DMS79 (cell line): ENCODE measurements around the gene CLRN1.

Experiments used
- DNase-seq: peaks from one replicate; lab custom pipeline; 2025; lab: John Stamatoyannopoulos, UW

The CLRN1 gene

DNA sequence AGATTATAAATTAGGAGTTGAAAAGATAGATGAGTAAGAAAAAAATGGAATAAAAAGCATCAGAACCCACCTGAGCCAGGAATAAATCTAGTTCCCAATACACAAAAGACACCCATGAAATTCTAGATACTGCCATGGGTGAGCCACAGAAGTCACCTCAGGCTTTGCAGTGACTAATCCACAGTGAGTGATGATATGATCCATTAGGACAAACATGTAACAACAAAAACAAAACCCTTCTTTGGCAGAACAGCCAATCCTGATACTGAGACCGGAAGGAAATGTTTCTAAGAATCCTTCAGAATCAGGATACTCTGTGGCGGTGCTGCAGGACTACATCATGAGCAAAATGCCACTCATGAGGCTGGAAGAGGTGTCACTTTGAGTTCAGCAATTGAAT is 52.3 kb downstream of the CLRN1 start:
- no peak for DNase-seq

DNA sequence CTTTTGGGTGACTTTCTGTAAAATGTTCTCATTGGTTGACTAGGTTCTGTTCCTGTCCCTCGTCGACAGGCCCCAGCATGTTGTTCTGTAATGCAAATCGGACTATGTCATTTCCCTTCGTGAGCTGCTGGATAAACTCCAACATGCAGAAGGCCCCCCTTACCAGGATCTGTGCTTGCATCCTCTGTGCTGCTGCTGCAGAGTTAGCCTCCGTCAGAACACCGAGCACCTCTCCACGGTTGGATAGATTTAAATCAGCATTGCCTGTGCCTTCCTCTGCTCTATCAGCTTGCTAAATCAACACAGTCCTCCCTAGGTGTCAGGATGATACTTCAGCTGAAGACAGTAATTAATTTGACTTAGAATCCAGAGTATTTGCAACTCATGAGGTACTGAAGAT is 54.6 kb downstream of the CLRN1 start:
- no peak for DNase-seq

DNA sequence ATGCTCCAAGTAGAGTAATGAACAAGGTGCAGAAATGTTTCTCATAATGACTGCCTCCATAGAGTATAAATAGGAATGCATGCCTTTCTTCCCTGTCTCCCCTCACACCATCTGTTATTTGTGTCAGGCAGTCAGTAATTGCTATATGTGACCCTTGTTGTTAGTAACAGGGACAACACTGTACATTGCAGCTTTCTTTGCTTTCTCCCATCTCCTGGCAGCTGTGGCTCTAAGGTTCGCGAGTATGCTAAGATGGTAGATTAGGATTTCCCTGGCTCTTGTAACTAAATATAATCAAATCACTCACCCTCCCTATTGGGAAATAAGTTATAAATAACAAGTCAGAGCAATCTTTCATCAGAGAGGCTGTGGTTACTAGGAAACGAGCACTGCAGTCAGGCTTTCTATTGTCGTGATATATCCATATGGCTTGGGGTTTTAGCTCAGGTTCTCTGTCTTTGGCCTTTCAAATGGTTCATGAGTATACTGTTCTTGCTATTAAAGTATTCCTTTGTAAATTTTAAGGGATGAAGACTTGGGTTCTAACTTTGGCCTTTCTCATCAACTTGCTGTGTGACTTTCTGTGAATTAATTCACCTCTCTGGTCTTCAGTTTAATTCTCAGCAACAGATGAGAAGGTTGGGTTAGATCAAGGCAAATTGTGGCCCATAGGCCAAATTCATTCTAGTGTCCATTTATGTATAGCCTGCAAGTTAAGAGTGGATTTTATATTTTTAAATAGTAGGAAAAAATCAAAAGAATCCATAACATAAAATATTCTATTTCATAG is 59.2 kb downstream of the CLRN1 start:
- DNase-seq, result no peak

- no peak for DNase-seq
Measured at GRCh38 chr3:150912501-150912900, 60.0 kb downstream of the CLRN1 start.

DNA sequence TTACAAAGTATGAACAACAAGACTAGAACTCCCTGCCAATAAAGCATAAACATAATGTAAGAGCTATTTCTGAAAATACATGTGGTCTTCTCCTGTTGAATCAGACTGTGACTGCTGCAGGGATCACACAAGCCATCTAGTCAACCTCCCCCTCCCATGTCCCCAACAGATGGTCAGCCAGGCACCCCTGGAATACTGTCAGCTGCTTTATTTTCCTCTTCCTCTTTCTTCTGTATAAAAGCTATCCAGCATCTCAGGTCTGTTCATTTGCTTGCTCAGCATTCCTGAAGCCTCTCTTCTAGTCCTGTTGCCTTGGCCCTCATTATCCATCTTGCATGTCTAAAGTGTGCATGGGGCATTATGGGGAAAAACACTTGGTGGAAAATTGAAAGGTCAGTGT is 60.8 kb downstream of the CLRN1 start:
- no peak for DNase-seq

- DNase-seq, result no peak
Measured at GRCh38 chr3:150906461-150906860, 66.1 kb downstream of the CLRN1 start.

DNA sequence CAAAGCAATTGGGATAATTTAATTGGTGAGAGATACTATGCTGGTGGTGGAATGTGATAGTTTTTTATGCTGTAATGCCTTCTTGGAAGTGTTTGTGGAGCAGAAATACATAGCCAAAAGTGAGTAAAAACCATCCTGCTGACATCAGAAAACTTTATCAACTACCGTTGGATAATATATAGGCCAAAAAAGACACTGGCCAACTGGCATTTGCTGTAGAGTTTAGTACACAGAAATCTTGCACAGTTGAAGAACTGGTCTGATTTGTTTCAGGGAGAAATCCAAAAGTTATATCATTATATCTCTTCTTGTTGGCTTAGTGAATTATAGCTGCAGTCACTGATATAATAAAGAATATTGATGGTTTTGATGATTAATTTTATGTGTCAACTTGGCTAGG is 66.8 kb downstream of the CLRN1 start:
- DNase-seq, result no peak

DNA sequence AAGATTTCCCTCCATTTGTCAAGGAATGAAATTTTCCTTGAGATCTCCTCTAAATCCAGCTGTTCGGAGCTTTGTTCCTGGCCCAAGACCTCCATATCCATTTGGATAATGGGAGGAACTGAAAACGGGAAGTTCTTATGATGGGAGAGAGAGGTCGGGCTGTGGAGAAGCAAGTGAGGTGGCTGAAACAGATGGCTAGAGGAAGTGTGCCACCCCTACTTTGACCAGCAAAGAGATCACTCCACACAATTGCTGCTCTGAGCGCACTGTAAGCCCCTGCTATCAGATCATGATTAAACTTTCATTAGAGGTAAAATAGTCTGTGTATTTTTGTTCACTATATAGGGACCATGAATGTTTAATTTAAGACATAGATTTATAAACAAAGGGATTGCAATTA is 67.2 kb downstream of the CLRN1 start, which contains the start of gene MINDY4B:
MINDY4B (minus strand) TSS at position 101 of the 400 bp plus-strand sequence; CDS start at position 101, 0 bp downstream.
- no peak for DNase-seq

GRCh38 chr3:150902988-150903387 is 69.5 kb downstream of the CLRN1 start:
- DNase-seq, result no peak

DNA sequence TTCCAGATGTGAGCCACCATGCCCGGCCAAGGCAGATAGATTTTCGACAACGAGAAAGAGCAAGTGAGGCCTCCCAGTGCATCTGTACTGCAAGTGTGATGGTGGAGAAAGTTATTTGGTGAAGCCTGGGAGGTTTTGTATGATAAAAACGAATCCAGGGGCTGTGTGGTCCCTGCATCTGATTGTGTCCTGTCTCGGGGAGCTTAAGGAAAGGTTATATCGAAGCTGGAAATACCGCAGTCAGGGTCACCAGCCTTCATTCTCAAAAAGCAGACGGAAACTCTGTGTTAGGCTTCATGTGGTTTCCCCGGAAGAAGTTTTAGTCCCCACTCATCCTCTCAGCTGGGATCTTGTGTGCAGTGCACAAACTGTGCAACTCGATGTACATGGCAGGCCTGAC is 70.7 kb downstream of the CLRN1 start:
- DNase-seq, result no peak

DNA sequence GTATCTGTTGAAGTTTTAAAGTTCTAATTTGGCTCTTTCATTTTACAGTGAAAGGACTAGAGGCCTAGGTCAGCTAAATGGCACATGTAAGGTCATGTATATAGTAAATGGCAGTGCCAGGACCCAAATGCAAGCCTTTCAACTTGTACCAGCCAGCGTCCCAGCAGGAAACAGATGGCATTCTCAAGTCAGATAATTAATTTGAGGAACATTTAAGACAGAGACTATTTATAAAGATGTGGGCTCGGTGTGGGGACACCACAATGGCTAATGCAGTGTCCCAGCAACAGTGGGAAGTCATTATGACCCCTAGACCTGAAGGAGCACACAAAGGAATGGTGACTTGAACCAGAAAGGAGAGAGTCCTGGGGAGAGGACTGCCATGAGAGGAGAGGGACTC is 73.4 kb downstream of the CLRN1 start:
- DNase-seq, result no peak

- DNase-seq, result no peak
Measured at GRCh38 chr3:150898046-150898754, 74.3 kb downstream of the CLRN1 start.

DNA sequence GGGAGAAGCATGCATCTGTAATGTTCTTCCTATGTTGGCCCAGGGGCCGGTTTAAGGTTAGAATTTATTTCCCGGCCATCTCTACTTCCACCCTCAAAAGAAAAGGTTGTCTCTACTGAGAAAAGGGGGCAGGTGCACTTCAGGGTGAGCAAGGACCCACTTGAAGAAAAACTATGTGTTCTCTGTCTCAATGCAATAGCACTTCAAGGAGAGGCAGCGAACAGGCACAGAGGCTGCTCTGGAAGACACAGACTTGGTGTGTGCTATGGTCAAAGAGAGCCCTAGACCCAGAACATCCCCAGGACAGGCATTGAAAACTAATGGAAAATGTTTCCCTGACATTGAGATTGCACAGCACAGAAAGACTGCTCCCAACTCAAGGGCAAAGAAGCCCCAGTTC is 74.9 kb downstream of the CLRN1 start:
- no peak for DNase-seq

DNA sequence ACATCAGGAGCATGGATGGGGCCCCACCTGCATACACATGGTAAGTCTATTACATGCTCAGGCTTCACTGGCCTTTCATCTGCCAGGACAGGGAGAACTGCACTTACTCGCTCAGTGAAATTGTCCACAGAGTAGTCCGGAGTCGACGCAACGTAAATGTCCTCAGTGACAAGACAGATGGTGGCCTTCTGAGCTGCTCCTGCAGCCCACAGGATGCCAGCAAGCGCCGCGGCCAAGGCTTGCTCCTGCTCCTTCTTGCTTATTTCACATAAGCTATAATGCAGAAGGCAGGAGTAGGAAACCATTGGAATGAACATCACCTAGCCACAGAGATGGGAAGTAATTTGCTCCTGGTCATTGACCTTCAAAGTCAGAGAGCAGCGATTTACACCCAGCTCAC is 81.7 kb downstream of the CLRN1 start:
- no peak for DNase-seq

GRCh38 chr3:150890295-150890694 is 82.2 kb downstream of the CLRN1 start:
- no peak for DNase-seq

DNA sequence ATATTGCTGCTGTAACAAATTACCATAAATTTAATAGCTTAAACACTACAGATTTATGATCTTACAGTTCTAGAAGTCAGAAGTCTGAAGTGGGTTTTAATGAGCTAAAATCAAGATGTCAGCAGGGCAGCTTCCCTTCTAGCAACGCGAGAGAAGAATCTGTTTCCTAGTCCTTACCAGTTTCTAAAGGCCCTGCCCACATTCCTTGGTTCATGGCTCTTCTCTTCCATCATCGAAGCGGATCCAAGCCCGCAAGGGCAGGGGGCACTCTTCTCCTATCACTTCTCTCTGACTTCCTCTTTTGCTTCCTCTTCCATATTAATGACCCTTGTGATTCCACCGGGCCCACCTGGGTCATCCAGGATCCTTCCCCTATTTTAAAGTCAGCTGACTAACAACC is 83.4 kb downstream of the CLRN1 start:
- DNase-seq, result no peak

- DNase-seq, result no peak
Measured at GRCh38 chr3:150887031-150887430, 85.5 kb downstream of the CLRN1 start.

DNA sequence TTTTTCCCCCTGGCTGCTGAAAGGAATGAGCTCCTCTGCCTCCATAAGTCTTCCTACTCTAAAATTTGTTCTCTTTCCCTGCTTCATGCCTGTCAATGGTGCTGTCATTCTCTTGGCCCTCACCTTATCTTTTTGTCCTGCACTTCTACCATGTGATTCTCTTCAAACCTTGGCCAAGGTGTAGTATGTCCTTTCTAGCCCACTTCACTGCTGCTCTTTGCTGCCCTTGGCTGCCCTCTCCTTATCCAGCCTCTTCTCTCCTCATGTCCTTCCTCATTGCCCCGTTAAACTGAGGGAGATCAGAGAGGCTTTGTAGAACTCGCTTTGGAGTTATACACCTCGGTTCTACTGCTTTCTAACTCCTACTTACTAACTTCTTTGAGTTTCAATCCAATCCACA is 87.0 kb downstream of the CLRN1 start:
- DNase-seq, result no peak

- DNase-seq, result no peak
Measured at GRCh38 chr3:150878996-150879575, 93.4 kb downstream of the CLRN1 start.

DNA sequence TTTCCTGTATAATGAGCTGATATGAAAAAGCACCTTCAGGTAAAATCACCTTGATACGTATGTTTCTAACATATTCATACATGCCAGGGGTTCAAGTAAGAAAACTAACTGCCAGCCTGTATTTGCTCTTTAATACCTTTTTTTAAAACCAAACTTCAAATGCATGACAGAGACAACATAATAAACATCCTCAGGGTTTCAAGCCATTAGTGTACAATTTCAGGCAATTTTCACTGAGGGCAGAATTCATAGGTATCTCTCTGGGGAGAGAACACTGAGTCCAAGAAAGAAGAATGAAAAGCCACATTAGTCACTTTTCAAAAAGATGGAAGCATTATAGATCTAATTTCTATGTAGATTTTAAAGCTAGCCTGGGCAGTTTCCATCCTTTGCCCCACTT is 94.2 kb downstream of the CLRN1 start:
- no peak for DNase-seq

GRCh38 chr3:150877303-150877702 is 95.2 kb downstream of the CLRN1 start:
- no peak for DNase-seq

DNA sequence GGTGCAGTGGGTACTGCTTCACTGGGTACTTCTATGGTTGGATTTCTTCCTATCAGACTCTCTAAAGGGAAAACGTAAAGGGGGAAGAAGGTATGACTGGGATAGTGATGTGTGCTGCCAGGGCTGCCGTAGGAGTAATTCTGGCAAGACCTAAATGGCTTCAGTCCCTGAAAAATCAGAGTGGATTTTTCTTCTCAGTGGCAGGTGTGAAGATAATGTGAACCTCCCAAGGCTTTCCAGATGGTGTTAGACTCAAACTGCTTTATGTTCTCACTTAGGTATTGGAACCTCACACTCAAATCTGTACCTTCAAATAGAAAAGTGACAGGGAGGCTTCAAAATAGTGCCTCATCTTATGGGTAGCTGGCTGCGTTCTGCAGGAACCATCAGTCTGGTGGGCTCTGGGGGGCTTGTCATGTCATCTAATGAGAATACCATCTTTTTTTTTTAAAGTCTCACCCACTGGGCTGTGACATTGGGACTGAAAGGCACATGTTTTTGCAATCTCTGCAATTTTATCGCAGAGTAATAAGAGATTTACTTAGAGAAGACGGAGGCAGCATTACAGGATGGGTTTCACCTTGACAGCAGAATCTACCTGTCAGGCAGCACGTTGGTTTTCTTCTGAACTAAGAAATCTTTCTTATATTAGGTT is 95.8 kb downstream of the CLRN1 start:
- no peak for DNase-seq
